NT2/D1 (cell line): Measurements from ENCODE around the gene MLPH.

Experiments
- SUZ12 ChIP-seq: IDR thresholded peaks from 2 replicates; pipeline ENCODE4 v1.6.1; 2011; ENCODE audit not compliant: insufficient read length, insufficient read depth; ENCODE audit errors: extremely low read depth
- YY1 ChIP-seq: IDR thresholded peaks from 2 replicates; pipeline ENCODE4 v1.6.1; 2011; ENCODE audit not compliant: insufficient read length, insufficient read depth
- ZNF274 ChIP-seq: IDR thresholded peaks from 2 replicates; pipeline ENCODE4 v1.6.1; 2011; ENCODE audit warnings: mild to moderate bottlenecking, low read depth, low read length

DNA sequence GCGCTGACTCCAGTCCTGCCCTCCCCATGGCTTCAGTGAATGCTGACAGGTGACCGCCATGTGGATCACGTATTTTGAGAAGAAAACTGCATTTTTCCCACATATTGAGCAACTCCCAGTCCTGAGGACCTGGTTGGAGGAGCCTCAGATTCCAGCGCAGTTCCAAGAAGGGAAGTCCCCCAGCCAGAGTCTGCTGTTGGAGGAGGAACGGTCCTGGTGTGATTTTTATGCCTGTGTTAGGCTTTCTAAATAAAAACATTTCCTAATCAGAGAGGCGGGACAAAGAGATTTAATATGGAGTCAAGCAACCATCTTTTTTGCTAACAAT is 40.7 kb upstream of the MLPH start:
- TF ChIP-seq YY1 (no peak), ZNF274 (no peak), SUZ12 (no peak)
